Measurements from ENCODE around the gene ATG4C. TPM values are rescaled to one million over a fixed set of nuclear protein-coding genes. Genes with fewer than 3 reads are reported as not detected.

Gene ATG4C
- total RNA-seq, 1 experiment from 2014 or later = 13.1 TPM

DNA sequence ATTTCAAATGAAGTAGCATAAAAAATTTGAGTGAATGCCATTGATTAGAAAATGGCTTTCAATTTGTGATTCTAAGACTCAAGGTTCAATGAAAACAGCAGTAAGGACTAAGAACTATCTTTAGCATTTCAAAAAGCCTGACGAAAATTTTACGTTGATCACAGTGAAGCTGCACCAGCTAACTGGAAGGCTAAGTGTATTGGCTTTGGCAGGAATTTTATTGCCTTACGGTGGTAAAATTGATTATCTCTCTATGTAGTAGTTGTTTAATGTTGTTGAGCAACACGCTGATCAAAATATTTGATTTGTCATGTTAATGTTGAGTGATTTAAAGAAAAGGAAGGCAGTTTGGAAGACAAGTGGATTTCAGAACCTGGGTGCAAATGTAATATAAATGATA is 49.6 kb downstream of the ATG4C start:
- H3K36me3 Mint-ChIP-seq (ENCODE audit: insufficient read depth in 1 of 3, low read depth in 3 of 3) = peaks cover 0 to 2% (median 1%) of the 10 kb centered on the region in 3 experiments; a peak in 2 of 7 replicates
- no peaks in the 10 kb centered on the region for H3K27me3 Mint-ChIP-seq (ENCODE audit: low read depth)
- Histone ChIP-seq H3K79me2 (ENCODE audit: insufficient read depth, low read length) (no peaks in the 10 kb centered on the region), H4K5ac (ENCODE audit: insufficient read length, low read depth, low read length) (no peak overlapping the region), H3K4me1 (ENCODE audit: insufficient read depth, low read length) (no peaks in the 10 kb centered on the region), H4K20me1 (ENCODE audit: control insufficient read depth, insufficient read depth, insufficient read length) (no peaks in the 10 kb centered on the region), H4K91ac (ENCODE audit: insufficient read length, low read depth, low read length) (no peak overlapping the region), H3K56ac (ENCODE audit: insufficient read length, low read depth, low read length) (no peak overlapping the region), H3K14ac (ENCODE audit: insufficient read depth, low read length) (no peak overlapping the region), H2AK5ac (ENCODE audit: insufficient read length, low read length) (no peak overlapping the region), H2BK15ac (ENCODE audit: low read depth, low read length) (no peak overlapping the region), H2BK5ac (ENCODE audit: insufficient read length, low read length) (no peak overlapping the region), H4K8ac (replicated peaks; ENCODE audit: insufficient read length, low read depth, low read length) (no peak overlapping the region), H3K18ac (ENCODE audit: insufficient read length, low read depth, low read length) (no peak overlapping the region), H3T11ph (ENCODE audit: low read length) (no peak overlapping the region), H2AFZ (ENCODE audit: low read length) (no peak overlapping the region), H2BK12ac (ENCODE audit: insufficient read length, low read depth, low read length) (no peak overlapping the region), H3K4me2 (ENCODE audit: insufficient read depth, insufficient read length, low read length) (no peak overlapping the region), H3K79me1 (ENCODE audit: insufficient read depth, low read depth, low read length, poor library complexity, severe bottlenecking) (no peaks in the 10 kb centered on the region), H2BK20ac (ENCODE audit: low read depth, low read length, poor library complexity, severe bottlenecking) (no peak overlapping the region), H2BK120ac (ENCODE audit: low read depth, low read length, poor library complexity, severe bottlenecking) (no peak overlapping the region), H3K23me2 (ENCODE audit: insufficient read length, low read depth, low read length, poor library complexity, severe bottlenecking) (no peaks in the 10 kb centered on the region), H3K4ac (ENCODE audit: low read depth, low read length) (no peak overlapping the region), H3K27ac (ENCODE audit: insufficient read length, low read depth, low read length) (no peak overlapping the region), H3K9me3 (ENCODE audit: control insufficient read depth, low read depth, low read length) (no peaks in the 10 kb centered on the region), H3K23ac (ENCODE audit: insufficient read length, low read depth, low read length) (no peak overlapping the region), H3K9ac (ENCODE audit: extremely low read depth, insufficient read length, low read length) (no peak overlapping the region), H3K27me3 (ENCODE audit: insufficient read depth, low read length) (no peaks in the 10 kb centered on the region)
- no peaks in the 10 kb centered on the region for H3K9me3 Mint-ChIP-seq
- TF ChIP-seq, protein P1, sequence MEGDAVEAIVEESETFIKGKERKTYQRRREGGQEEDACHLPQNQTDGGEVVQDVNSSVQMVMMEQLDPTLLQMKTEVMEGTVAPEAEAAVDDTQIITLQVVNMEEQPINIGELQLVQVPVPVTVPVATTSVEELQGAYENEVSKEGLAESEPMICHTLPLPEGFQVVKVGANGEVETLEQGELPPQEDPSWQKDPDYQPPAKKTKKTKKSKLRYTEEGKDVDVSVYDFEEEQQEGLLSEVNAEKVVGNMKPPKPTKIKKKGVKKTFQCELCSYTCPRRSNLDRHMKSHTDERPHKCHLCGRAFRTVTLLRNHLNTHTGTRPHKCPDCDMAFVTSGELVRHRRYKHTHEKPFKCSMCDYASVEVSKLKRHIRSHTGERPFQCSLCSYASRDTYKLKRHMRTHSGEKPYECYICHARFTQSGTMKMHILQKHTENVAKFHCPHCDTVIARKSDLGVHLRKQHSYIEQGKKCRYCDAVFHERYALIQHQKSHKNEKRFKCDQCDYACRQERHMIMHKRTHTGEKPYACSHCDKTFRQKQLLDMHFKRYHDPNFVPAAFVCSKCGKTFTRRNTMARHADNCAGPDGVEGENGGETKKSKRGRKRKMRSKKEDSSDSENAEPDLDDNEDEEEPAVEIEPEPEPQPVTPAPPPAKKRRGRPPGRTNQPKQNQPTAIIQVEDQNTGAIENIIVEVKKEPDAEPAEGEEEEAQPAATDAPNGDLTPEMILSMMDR (conservative IDR thresholded peaks at IDR 0.05) = no peak
- peaks cover 2 to 3% of the 10 kb centered on the region in 2 experiments; a peak in 2 of 4 replicates for H3K4me1 Mint-ChIP-seq
- no CpG with 5 or more reads among the region's 4 CpGs for WGBS (ENCODE audit: extremely low coverage, insufficient read length, low lambda C conversion rate)
- no peak for DNase-seq
- no peak overlapping the region for H3K4me3 Mint-ChIP-seq
- H3K27ac Mint-ChIP-seq = no peak overlapping the region

Measured in H9 (cell line).